ENCODE data around the gene BCL7B.

DNA sequence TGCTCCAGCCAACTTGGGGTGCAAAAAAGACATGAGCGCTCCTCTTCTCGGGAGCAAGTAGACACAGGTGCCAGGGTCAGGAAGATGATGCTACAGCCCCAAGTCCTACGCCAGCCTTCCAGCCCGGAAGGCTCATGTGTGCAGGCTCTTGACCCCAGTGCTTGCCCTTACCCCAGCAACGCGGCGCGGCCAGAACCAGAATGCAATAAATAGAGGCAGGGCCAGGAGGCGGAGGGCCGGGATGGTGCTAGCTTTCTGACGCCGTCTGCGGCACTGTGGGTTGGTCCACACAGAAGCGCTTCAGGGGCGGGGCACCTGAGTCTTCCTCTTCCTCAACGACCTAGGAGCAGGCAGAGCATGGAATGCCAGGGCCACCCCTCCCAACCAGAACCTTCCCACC lies 20.4 kb downstream of the BCL7B start:
- TF ChIP-seq GATA2 (IDR thresholded peaks at IDR 0.05; ENCODE audit: insufficient read depth, insufficient read length, low read depth, low read length) (no peak), POLR2AphosphoS5 (IDR thresholded peaks at IDR 0.05; ENCODE audit: insufficient read depth, low read depth, low read length) (no peak), JUN (IDR thresholded peaks at IDR 0.05; ENCODE audit: borderline replicate concordance, insufficient read depth, insufficient read length, low read depth) (no peak), EZH2 (IDR thresholded peaks at IDR 0.05; ENCODE audit: borderline replicate concordance, low read depth, low read length, severe bottlenecking) (no peak), MYC (IDR thresholded peaks at IDR 0.05; ENCODE audit: low read depth, low read length) (no peak), POLR2A (IDR thresholded peaks at IDR 0.05; ENCODE audit: low read depth, low read length) (no peak)
- TF ChIP-seq, protein P1, sequence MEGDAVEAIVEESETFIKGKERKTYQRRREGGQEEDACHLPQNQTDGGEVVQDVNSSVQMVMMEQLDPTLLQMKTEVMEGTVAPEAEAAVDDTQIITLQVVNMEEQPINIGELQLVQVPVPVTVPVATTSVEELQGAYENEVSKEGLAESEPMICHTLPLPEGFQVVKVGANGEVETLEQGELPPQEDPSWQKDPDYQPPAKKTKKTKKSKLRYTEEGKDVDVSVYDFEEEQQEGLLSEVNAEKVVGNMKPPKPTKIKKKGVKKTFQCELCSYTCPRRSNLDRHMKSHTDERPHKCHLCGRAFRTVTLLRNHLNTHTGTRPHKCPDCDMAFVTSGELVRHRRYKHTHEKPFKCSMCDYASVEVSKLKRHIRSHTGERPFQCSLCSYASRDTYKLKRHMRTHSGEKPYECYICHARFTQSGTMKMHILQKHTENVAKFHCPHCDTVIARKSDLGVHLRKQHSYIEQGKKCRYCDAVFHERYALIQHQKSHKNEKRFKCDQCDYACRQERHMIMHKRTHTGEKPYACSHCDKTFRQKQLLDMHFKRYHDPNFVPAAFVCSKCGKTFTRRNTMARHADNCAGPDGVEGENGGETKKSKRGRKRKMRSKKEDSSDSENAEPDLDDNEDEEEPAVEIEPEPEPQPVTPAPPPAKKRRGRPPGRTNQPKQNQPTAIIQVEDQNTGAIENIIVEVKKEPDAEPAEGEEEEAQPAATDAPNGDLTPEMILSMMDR (IDR thresholded peaks at IDR 0.05; ENCODE audit: extremely low read depth in 1 of 2, insufficient read depth in 1 of 2, low read depth in 1 of 2, low read length in 2 of 2) = no peak

All from endothelial cell of umbilical vein (primary cell).